OCI-M2 (cell line): ENCODE results near the gene TRAPPC2.

Experiments used
- DNase-seq: peaks from one replicate; lab custom pipeline; 2025; ENCODE audit not compliant: unreplicated experiment; lab: John Stamatoyannopoulos, UW

The TRAPPC2 gene

GRCh38 chrX:13734278-13735172, at the start of gene TRAPPC2, which contains the start of gene OFD1:
Gene TRAPPC2, minus strand, starts transcription at chrX:13734620. Its CDS starts 14,657 bp downstream, at chrX:13719963.
Gene OFD1, plus strand, starts transcription at chrX:13734748. Its CDS starts 324 bp downstream, at chrX:13735072.
- DNase-seq = peak; percentile 66

- no peak for DNase-seq
Measured at GRCh38 chrX:13780868-13781427, 46.5 kb upstream of the TRAPPC2 start.

- DNase-seq = no peak
Measured at GRCh38 chrX:13778916-13779315, 44.5 kb upstream of the TRAPPC2 start.

GRCh38 chrX:13776387-13776786, 42.0 kb upstream of the TRAPPC2 start:
- no peak for DNase-seq

GRCh38 chrX:13775837-13776236, 41.4 kb upstream of the TRAPPC2 start:
- DNase-seq = no peak

- no peak for DNase-seq
Measured at GRCh38 chrX:13774696-13775095, 40.3 kb upstream of the TRAPPC2 start.

GRCh38 chrX:13770013-13770535, 35.7 kb upstream of the TRAPPC2 start:
- no peak for DNase-seq

- no peak for DNase-seq
Measured at GRCh38 chrX:13768939-13769338, 34.5 kb upstream of the TRAPPC2 start.

GRCh38 chrX:13764765-13765164, 30.3 kb upstream of the TRAPPC2 start:
- DNase-seq = no peak

GRCh38 chrX:13764281-13764680, 29.9 kb upstream of the TRAPPC2 start:
- DNase-seq = no peak

- no peak for DNase-seq
Measured at GRCh38 chrX:13763489-13763888, 29.1 kb upstream of the TRAPPC2 start.

GRCh38 chrX:13761606-13762414, 27.4 kb upstream of the TRAPPC2 start:
- DNase-seq = no peak

GRCh38 chrX:13760426-13760825, 26.0 kb upstream of the TRAPPC2 start:
- DNase-seq = no peak

GRCh38 chrX:13759152-13759718, 24.8 kb upstream of the TRAPPC2 start:
- DNase-seq = no peak

- DNase-seq = no peak
Measured at GRCh38 chrX:13756381-13756780, 22.0 kb upstream of the TRAPPC2 start.

- no peak for DNase-seq
Measured at GRCh38 chrX:13755254-13755653, 20.8 kb upstream of the TRAPPC2 start.

- DNase-seq = no peak
Measured at GRCh38 chrX:13754765-13755164, 20.3 kb upstream of the TRAPPC2 start.

GRCh38 chrX:13752646-13753045, 18.2 kb upstream of the TRAPPC2 start:
- no peak for DNase-seq

GRCh38 chrX:13752141-13752540, 17.7 kb upstream of the TRAPPC2 start:
- DNase-seq = no peak

- DNase-seq = no peak
Measured at GRCh38 chrX:13750812-13751211, 16.4 kb upstream of the TRAPPC2 start.

GRCh38 chrX:13750204-13750603, 15.8 kb upstream of the TRAPPC2 start:
- DNase-seq = no peak
